Stimulated activated CD4-positive, alpha-beta T cell treated with anti-CD3 and anti-CD28 coated beads, Interleukin-1b, Interleukin-23, amount 100 ng/mL, for 1 hour (primary cell): ENCODE results near the gene PDS5B.
"Not testable (repeated sequence)": the region's sequence is repeated elsewhere in the genome, so short reads cannot be mapped to it uniquely, and the experiment has no call there.

Experiments used
- DNase-seq, 2 donors: peaks; one replicate each; pipeline ENCODE4 v3.0.0-alpha.2; 2020; ENCODE audit warnings: low read depth in 2 of 2

PDS5B gene

DNA sequence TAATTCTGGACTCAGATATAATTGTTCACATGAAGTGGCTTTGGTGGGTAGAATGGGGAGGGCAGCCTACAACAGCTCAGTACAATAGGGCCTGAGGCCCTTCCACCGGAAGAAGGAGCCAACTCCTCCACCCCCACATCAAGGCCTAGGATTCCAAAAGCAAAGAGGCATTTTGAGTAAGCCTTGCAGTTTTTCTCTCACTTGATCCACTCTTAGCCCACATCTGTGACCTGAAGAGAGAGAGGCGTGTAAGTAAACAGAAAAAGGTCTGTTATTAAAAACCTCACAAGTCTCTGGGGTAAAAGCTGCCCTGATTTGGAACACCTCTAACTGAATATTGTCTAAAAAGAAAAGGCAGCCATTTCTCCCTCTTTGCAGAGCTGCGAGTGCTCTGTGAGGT, 215.9 kb downstream of the PDS5B start:
- no peak for DNase-seq

DNA sequence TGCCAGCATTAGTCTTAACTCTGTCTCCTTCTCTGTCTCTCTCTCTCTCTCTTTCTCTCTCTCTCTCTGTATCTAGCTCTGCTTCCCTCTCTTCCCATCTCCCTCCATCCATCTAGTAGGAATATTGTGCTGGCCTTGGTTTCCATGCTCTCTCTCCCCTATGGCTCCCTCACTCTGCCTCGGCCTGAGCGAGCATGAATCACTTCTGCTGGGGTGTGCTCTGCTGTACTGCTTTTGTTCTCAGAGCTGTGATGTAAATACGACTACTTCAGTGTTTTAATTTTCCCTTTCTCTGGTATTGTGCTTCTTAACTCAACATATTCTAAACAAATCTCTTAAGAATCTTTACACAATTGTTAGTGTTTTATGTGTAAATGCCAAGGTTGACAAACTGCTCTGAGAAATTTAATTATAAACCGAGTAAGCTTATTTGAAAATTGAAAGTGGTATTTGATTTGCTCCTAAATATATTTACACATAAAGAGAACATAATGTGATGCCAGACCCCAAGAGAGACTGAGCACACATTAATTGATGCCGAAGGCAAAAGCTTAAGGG, 218.5 kb downstream of the PDS5B start:
- no peak for DNase-seq

DNA sequence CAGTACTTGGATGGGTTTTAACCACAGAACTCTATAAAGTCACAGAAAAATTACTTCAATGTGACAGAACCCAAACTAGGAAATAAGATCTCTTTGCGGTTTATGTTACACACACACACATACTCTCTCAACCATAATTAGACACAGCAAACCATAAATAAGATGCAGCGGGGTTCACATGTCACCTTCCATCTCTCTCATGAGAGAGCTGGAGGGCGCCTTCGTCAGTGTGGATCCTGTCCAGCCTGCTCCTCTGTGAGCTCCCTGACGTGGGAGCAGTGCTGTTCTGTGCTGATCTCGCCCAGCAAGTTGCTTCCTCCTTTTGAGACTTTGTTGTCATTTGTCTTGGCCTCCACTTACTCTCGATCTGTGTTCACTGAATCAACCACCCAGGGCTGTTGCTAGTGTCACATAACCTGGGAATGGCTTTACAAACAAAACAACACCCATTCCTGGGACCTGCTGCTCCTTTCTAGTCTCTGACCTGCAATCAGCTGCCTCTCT, 225.1 kb downstream of the PDS5B start:
- no peak for DNase-seq

DNA sequence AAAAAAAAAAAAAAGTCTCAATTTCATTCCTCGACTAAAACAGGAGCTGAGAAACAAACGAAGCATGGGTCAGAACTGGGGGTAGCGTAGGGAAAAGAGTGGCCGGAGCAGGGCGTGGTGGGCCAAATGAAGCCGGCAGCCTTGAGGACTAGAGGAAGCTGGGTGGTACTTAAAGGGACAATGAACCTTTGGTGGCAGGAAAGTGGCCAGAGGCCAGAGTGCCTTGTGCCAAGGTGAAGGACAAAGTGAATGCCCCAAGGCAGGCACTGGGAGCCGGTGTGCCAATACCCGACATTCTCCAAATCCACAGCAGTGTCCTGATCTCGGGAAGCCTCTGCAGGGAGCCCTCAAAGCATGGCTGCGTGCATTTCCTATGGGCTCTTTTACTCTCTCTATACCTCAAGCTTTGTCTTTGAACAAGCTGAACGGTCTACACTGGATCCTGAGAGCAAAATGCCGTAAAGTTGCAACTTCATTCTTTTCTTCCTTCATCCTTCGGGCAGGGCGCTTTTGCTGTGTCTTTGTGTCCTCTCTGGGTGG, 235.0 kb downstream of the PDS5B start:
- no peak for DNase-seq

DNA sequence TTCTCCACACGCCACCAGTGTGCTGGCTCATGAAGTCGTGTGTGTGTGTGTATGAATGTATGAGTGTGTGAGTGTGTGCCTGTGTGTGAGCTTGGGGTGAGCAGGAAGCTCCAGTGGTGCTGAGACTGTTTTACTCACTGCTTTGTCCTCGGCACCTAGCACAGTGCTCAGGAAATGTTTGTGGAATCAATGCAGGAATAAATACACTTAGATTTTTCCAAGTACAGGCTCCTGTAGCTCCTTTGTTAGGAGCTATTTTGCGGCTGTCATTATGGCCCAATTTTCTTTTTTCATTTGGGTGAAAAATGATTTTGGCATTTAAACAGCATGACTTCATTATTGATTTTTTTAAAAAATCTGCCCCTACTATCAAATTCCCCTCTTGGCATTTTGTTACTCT, 236.5 kb downstream of the PDS5B start:
- no peak for DNase-seq

DNA sequence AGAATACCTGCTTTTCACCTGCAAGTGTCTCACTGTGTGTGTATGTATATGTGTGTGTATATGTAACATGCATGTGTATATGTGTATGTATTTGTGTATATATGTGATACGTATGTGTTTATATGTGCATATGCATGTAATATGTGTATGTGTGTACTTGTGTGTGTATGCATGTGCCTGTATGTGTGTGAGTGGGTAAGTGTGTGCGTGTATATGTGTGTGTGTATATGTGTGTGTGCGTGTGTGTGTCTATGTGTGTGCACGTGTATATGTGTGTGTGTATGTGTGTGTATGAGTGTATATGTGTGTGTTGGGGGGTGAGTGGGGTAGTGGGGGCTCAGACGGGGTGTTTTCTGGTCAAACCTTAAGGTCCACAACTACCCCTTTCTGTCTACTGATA, 237.3 kb downstream of the PDS5B start:
- DNase-seq = no peak

DNA sequence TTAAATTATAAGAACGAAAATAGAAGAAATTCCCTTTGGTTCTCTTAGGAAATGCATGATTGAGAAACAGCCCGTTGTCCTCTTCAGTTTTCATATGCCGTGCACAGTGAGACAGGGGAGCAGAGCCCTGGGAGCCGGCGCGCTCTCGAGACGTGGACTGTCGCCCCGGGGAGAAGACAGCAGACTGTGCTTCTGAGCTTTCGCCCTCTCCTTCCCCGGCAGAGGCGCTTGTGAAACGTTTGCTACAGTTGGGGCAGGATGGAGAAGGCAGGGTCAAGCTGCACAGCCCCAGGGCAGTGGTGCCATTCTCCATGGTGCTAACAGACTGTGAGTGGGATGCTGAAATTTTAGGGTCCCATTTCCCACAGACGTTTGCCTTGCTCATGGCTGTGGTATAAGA, 237.8 kb downstream of the PDS5B start:
- DNase-seq = no peak

DNA sequence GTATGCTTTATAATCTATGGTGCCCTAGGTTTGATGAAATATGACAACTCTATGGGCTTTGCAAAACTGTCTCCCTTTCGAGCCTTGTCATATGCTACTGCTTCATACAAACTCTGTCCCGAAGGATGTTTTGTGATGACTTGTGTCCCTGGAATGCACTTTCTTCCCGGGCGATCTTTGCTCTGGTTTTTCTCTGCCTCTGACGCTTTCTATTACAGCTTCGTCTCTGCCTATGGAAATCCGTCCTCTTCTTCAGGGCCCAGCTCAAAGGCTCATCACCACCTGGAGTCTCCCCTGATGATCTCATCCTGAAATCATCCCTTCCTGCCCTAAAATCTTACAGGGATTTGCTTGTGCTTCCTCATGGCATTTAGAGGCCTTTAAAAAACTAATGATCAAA, 238.4 kb downstream of the PDS5B start:
- DNase-seq = no peak

DNA sequence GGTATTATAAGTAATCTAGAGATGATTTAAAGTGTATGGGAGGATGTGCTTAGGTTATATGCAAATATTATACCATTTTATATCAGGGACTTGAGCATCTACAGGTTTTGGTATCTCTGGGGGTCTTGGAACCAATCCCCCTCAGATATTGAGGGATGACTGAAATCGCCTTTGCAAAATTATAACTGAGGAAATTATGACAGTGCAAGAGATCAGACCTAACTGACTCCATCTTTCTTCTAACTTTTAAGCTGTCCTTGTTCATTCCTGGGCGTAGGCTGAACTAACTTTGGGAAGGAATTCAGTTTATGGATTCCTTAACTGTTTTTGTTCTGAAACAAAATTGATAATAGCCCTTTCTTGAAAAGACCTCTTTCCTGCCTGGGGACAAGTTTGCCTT, 239.2 kb downstream of the PDS5B start:
- DNase-seq = no peak

DNA sequence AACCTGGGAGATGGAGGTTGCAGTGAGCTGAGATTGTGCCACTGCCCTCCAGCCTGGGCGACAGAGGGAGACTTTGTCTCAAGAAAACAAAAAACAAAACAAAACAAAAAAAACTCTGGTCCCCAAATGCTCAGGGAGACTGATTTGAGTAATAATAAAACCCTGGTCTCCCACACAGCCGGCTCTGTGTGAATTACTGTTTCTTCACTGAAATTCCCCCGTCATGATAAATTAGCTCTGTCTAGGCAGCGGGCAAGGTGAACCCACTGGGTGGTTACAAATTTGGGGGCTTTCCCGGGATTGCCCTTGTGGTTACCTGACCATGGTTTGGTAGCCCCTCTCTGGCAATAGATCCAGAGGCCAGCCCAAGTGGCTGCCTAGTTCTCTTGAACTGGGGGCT, 240.1 kb downstream of the PDS5B start:
- DNase-seq = not testable (repeated sequence)
